AG04449 (cell line): Measurements from ENCODE around the gene P2RX3.

Source experiments
- CTCF ChIA-PET: fragments of 350-600 bp; formaldehyde crosslinking; extraction: SDS; loops from one replicate; lab custom pipeline; 2021; ENCODE audit warnings: antibody characterized with exemption; lab: Yijun Ruan, JAX
- POLR2A ChIA-PET: fragments of 400-600, 350-600 bp; formaldehyde crosslinking; extraction: SDS; loops from one replicate; lab custom pipeline; 2020; ENCODE audit warnings: antibody characterized with exemption, inconsistent platforms; lab: Yijun Ruan, JAX
- DNase-seq: peaks from one replicate; pipeline ENCODE4 v3.0.0-alpha.2; 2010; ENCODE audit warnings: low read depth, low spot score
- H3K4me3 ChIP-seq: 2 replicates; pipeline ENCODE4 v1.5.1; 2011; ENCODE audit warnings: low read depth, mild to moderate bottlenecking, control low read depth, low read length
- CTCF ChIP-seq: IDR thresholded peaks from one replicate; pipeline ENCODE4 v1.5.1; 2011; ENCODE audit warnings: mild to moderate bottlenecking, moderate library complexity, low read length, control low read depth, inconsistent platforms; ENCODE audit not compliant: insufficient read depth; ENCODE audit errors: missing control alignments

The P2RX3 gene

DNA sequence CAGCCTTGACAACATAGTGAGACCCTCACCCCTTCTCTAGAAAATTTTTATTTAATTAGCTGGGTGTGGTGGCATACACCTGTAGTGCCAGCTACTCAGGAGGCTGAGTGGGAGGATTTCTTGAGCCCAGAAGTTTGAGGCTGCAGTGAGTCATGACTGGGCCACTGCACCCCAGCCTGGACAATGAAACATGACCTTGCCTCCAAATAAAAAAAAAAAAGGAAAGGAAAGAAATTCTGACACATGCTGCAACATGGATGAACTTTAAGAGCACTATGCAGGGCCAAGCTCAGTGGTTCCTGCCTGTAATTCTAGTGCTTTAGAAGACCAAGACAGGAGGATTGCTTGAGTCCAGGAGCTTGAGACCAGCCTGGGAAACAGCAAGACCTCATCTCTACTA is 80.0 kb downstream of the P2RX3 start:
- CTCF ChIA-PET, result interaction anchor here (1.0 to 2.7 kb wide), 5 partner anchors 29 to 108 kb away, joined by 3 to 8 read pairs (median 4); no protein-coding TSS in a partner anchor
- H3K4me3 ChIP-seq, result no peak overlapping the region
- DNase-seq, result no peak
- TF ChIP-seq CTCF, result no peak
- POLR2A ChIA-PET, result no interaction called here

GRCh38 chr11:57419146-57419545 is 81.0 kb downstream of the P2RX3 start:
- no peak for DNase-seq
- CTCF ChIA-PET, result no interaction called here
- POLR2A ChIA-PET, result no interaction called here
- TF ChIP-seq CTCF, result no peak
- no peak overlapping the region for H3K4me3 ChIP-seq

GRCh38 chr11:57421066-57421465 is 82.9 kb downstream of the P2RX3 start:
- TF ChIP-seq CTCF, result no peak

DNA sequence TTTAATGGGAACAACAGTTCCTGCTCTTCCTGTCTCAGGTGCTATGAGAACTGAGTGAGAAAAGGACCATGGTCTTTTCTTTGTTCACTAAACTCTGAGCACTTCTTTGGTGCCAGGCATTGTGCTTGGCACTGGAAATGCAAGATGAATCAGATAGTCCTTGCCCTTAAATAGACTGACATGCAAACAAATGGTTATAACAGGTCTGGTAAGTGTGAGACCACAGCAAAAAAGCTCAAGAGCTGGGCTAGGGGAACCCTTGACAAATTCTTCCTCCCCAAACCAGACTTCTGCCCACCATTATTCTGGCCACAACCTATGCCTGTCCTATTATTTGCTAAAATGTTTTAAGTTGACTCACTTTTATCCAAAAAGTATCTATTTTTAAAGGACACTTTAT is 83.7 kb downstream of the P2RX3 start:
- ChIA-PET POLR2A (no interaction called here), CTCF (interaction anchor here (1.0 to 2.7 kb wide), 2 partner anchors 36 to 73 kb away, joined by 3 to 12 read pairs; no protein-coding TSS in a partner anchor)
- DNase-seq, result no peak
- no peak for TF ChIP-seq CTCF
- no peak overlapping the region for H3K4me3 ChIP-seq

More at GRCh38 chr11:57421066-57421465, 82.9 kb downstream of the P2RX3 start:
- CTCF ChIA-PET, result interaction anchor here (2.7 kb wide), 1 partner anchor 37 kb away, joined by 12 read pairs; no protein-coding TSS in a partner anchor
- H3K4me3 ChIP-seq, result no peak overlapping the region
- POLR2A ChIA-PET, result no interaction called here
- DNase-seq, result no peak
